Esophagus squamous epithelium (tissue), 5 donors: ENCODE results near the gene FAM234A. TPM values are rescaled to one million over a fixed set of nuclear protein-coding genes. Genes with fewer than 3 reads are reported as not detected.

Experiments used
- DNase-seq: peaks from one replicate; lab custom pipeline; 2025; lab: John Stamatoyannopoulos, UW
- H3K27ac ChIP-seq, 4 donors: fragments of 200-600 bp; sonication (generic); one replicate each; pipeline ENCODE4 v1.5.1; 2016 to 2019; ENCODE audit warnings: mild to moderate bottlenecking in 1 of 4
- H3K27me3 ChIP-seq, 4 donors: fragments of 200-600 bp; sonication (generic); 1 replicate in 3 of 4; 2 replicates in 1 of 4; pipeline versions ENCODE4 v1.5.1 to v1.6.0; 2017 to 2021; ENCODE audit warnings: antibody characterized with exemption in 1 of 4
- H3K36me3 ChIP-seq, 3 donors: fragments of 200-600 bp; sonication (generic); one replicate each; pipeline ENCODE4 v1.5.1; 2016 to 2019
- H3K4me1 ChIP-seq, 3 donors: fragments of 200-600 bp; sonication (generic); one replicate each; pipeline ENCODE4 v1.5.1; 2017 to 2019
- H3K4me3 ChIP-seq, 4 donors: fragments of 200-600 bp; sonication (generic); 1 replicate in 3 of 4; 2 replicates in 1 of 4; pipeline ENCODE4 v1.5.1; 2016 to 2019; ENCODE audit warnings: mild to moderate bottlenecking in 2 of 4, moderate library complexity in 1 of 4
- H3K9me3 ChIP-seq, 3 donors: fragments of 200-600 bp; sonication (generic); one replicate each; pipeline ENCODE4 v1.5.1; 2016 to 2019
- POLR2A ChIP-seq, 4 donors: fragments of 450-650 bp; IDR thresholded peaks; one replicate each; pipeline ENCODE4 v1.6.1; 2017; ENCODE audit warnings: antibody characterized with exemption in 4 of 4, mild to moderate bottlenecking in 4 of 4, moderate library complexity in 3 of 4
- WGBS, 2 donors: methylation state at CpG; one replicate each; pipeline ENCODE4 v1.1.5; 2018; 5-methylcytosine and 5-hydroxymethylcytosine counted together
- intact Hi-C: fragments of 100-400 bp; cut with DNase I; formaldehyde crosslinking; loops from one replicate; pipeline ENCODE4 v1.15.0; 2022
- total RNA-seq, 4 donors: library from RNA; depleted of rRNA; stranded (reverse); fragments of >200 nt; gene quantifications; one replicate each; pipeline ENCODE4 v1.1.0, GENCODE V29; 2016
- TF ChIP-seq, protein P1 (sequence below), 6 experiments: fragments of 450-650 bp in 4 of 6; fragments of 200-600 bp in 2 of 6; sonication (generic) in 2 of 6; IDR thresholded peaks; one replicate each; pipeline ENCODE4 v1.5.1; 2016 to 2019; ENCODE audit warnings: antibody characterized with exemption in 6 of 6, mild to moderate bottlenecking in 4 of 6, moderate library complexity in 4 of 6
- donor health status: DM: yes; HTN: yes; CAD: no.

FAM234A gene, protein sequence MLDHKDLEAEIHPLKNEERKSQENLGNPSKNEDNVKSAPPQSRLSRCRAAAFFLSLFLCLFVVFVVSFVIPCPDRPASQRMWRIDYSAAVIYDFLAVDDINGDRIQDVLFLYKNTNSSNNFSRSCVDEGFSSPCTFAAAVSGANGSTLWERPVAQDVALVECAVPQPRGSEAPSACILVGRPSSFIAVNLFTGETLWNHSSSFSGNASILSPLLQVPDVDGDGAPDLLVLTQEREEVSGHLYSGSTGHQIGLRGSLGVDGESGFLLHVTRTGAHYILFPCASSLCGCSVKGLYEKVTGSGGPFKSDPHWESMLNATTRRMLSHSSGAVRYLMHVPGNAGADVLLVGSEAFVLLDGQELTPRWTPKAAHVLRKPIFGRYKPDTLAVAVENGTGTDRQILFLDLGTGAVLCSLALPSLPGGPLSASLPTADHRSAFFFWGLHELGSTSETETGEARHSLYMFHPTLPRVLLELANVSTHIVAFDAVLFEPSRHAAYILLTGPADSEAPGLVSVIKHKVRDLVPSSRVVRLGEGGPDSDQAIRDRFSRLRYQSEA
- 100 to 1,000 TPM in 1 of 4 donors, 10 to 100 TPM in 3; 16.5 to 147 (median 60.0) TPM for total RNA-seq

GRCh38 chr16:234468-235305 is at the start of gene FAM234A:
TSS of gene FAM234A (plus strand) at chr16:234821. CDS start at chr16:254414, 19,593 bp downstream.
- peak in 3 of 4 donors; percentile 96 to 99 (median 99) for TF ChIP-seq POLR2A (IDR thresholded peaks at IDR 0.05)
- TF ChIP-seq, protein P1, sequence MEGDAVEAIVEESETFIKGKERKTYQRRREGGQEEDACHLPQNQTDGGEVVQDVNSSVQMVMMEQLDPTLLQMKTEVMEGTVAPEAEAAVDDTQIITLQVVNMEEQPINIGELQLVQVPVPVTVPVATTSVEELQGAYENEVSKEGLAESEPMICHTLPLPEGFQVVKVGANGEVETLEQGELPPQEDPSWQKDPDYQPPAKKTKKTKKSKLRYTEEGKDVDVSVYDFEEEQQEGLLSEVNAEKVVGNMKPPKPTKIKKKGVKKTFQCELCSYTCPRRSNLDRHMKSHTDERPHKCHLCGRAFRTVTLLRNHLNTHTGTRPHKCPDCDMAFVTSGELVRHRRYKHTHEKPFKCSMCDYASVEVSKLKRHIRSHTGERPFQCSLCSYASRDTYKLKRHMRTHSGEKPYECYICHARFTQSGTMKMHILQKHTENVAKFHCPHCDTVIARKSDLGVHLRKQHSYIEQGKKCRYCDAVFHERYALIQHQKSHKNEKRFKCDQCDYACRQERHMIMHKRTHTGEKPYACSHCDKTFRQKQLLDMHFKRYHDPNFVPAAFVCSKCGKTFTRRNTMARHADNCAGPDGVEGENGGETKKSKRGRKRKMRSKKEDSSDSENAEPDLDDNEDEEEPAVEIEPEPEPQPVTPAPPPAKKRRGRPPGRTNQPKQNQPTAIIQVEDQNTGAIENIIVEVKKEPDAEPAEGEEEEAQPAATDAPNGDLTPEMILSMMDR (IDR thresholded peaks at IDR 0.05) = peak in 5 of 6 experiments; percentile 10 to 57 (median 38)
- no peaks in the 10 kb centered on the region for H3K27me3 ChIP-seq
- H3K9me3 ChIP-seq = no peaks in the 10 kb centered on the region
- WGBS, 2 donors = 0 to 2% methylated on average over 24 to 44 of the region's 85 CpGs
- H3K36me3 ChIP-seq = peaks cover 0 to 8% (median 0%) of the 10 kb centered on the region in 3 donors
- peaks cover 0 to 24% (median 14%) of the 10 kb centered on the region in 3 donors for H3K4me1 ChIP-seq
- peak within 1 kb of the TSS; percentile 61 to 94 (median 72) for H3K4me3 ChIP-seq
- DNase-seq = peak; percentile 31
- H3K27ac ChIP-seq = peak within 1 kb of the TSS; percentile 95 to 100 (median 98)
- intact Hi-C loops = no loop called here

GRCh38 chr16:185213-185612 is 49.4 kb upstream of the FAM234A start:
- peaks cover 13 to 16% (median 14%) of the 10 kb centered on the region in 3 donors for H3K4me1 ChIP-seq
- intact Hi-C loops = no loop called here
- no peak for TF ChIP-seq POLR2A (IDR thresholded peaks at IDR 0.05)
- no peak overlapping the region for H3K4me3 ChIP-seq
- WGBS, 2 donors = 83 to 85% methylated on average over 7 to 9 of the region's 13 CpGs
- no peak overlapping the region for H3K27ac ChIP-seq
- H3K27me3 ChIP-seq = peaks cover 0 to 12% (median 5%) of the 10 kb centered on the region in 4 donors
- no peak for DNase-seq
- H3K36me3 ChIP-seq = peaks cover 10 to 32% (median 14%) of the 10 kb centered on the region in 3 donors
- no peaks in the 10 kb centered on the region for H3K9me3 ChIP-seq

DNA sequence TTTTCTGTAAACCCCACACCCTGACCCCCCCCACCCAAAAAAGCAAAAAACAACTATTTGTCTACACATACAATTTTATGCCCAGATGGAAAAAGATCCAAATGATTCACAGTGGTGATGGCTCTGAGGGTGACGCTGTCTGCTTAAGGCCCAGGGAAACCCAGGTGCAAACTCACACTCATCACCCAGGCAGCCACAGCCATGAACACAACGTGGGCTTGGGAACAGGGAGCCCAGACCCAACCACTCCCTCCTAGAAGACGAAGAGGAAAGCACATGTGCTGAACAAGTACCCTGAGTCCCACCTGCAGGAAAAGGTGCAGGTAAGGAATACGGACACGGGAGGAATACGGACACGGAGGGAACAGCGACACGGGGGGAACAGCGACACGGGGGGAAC is 48.9 kb upstream of the FAM234A start:
- TF ChIP-seq, protein P1 (IDR thresholded peaks at IDR 0.05) = no peak
- TF ChIP-seq POLR2A (IDR thresholded peaks at IDR 0.05) = no peak
- Histone ChIP-seq H3K27ac (no peak overlapping the region), H3K4me1 (peaks cover 9 to 11% (median 10%) of the 10 kb centered on the region in 3 donors), H3K27me3 (peaks cover 0 to 7% (median 2%) of the 10 kb centered on the region in 4 donors), H3K36me3 (peaks cover 14 to 37% (median 18%) of the 10 kb centered on the region in 3 donors), H3K9me3 (no peaks in the 10 kb centered on the region), H3K4me3 (no peak overlapping the region)
- 63 to 89% methylated on average over 2 to 3 of the region's 11 CpGs for WGBS, 2 donors
- DNase-seq = no peak
- intact Hi-C loops = no loop called here

- intact Hi-C loops = no loop called here
- Histone ChIP-seq H3K27me3 (no peaks in the 10 kb centered on the region), H3K4me3 (no peak overlapping the region), H3K36me3 (peaks cover 24 to 53% (median 26%) of the 10 kb centered on the region in 3 donors), H3K4me1 (no peaks in the 10 kb centered on the region), H3K9me3 (no peaks in the 10 kb centered on the region), H3K27ac (no peak overlapping the region)
- TF ChIP-seq POLR2A (IDR thresholded peaks at IDR 0.05) = no peak
- TF ChIP-seq, protein P1 (IDR thresholded peaks at IDR 0.05) = no peak
- WGBS, 2 donors = 91 to 93% methylated on average over 7 to 8 of the region's 8 CpGs
- DNase-seq = no peak
Measured at GRCh38 chr16:187330-187729, 47.3 kb upstream of the FAM234A start.

GRCh38 chr16:188674-189073 is 45.9 kb upstream of the FAM234A start:
- no peak for TF ChIP-seq POLR2A (IDR thresholded peaks at IDR 0.05)
- TF ChIP-seq, protein P1 (IDR thresholded peaks at IDR 0.05) = no peak
- no peak for DNase-seq
- Histone ChIP-seq H3K4me3 (no peak overlapping the region), H3K27ac (no peak overlapping the region), H3K9me3 (no peaks in the 10 kb centered on the region), H3K4me1 (no peaks in the 10 kb centered on the region), H3K27me3 (no peaks in the 10 kb centered on the region), H3K36me3 (peaks cover 34 to 67% (median 35%) of the 10 kb centered on the region in 3 donors)
- 71 to 74% methylated on average over 7 to 8 of the region's 8 CpGs for WGBS, 2 donors
- intact Hi-C loops = no loop called here
